ENCODE results near the gene ABLIM3. TPM values are rescaled to one million over a fixed set of nuclear protein-coding genes. Genes with fewer than 3 reads are reported as not detected.

The ABLIM3 gene
- total and polyA plus RNA-seq, 2 of the 13 experiments (the other 11 are each of a cell fraction or from before 2014, with no cell fraction given): 0.53 to 6.3 TPM

DNA sequence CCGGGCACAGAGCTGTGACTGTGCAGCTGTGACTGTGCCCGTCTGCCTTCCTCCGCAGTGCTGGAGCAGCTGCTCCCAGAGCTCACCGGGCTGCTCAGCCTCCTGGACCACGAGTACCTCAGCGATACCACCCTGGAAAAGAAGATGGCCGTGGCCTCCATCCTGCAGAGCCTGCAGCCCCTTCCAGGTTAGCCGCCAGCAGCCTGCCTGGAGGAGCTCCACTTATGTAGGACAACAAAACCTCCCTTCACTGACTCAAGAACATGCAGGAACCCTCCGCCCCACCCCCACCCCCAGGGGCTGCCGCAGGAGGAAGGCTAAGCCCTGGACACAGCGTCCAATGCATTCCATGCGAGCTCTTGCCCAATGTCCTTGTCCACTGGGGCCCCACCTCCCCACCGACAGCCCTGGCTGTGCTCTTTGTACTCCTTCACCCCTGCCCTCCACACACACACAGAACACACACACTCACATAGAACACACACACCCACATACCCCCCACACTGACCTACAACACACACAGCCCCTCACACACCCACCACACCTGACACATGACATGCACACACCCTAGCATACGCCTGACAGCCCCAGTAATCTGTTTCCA is 158.3 kb downstream of the ABLIM3 start (continued):
- TF ChIP-seq, protein P1, sequence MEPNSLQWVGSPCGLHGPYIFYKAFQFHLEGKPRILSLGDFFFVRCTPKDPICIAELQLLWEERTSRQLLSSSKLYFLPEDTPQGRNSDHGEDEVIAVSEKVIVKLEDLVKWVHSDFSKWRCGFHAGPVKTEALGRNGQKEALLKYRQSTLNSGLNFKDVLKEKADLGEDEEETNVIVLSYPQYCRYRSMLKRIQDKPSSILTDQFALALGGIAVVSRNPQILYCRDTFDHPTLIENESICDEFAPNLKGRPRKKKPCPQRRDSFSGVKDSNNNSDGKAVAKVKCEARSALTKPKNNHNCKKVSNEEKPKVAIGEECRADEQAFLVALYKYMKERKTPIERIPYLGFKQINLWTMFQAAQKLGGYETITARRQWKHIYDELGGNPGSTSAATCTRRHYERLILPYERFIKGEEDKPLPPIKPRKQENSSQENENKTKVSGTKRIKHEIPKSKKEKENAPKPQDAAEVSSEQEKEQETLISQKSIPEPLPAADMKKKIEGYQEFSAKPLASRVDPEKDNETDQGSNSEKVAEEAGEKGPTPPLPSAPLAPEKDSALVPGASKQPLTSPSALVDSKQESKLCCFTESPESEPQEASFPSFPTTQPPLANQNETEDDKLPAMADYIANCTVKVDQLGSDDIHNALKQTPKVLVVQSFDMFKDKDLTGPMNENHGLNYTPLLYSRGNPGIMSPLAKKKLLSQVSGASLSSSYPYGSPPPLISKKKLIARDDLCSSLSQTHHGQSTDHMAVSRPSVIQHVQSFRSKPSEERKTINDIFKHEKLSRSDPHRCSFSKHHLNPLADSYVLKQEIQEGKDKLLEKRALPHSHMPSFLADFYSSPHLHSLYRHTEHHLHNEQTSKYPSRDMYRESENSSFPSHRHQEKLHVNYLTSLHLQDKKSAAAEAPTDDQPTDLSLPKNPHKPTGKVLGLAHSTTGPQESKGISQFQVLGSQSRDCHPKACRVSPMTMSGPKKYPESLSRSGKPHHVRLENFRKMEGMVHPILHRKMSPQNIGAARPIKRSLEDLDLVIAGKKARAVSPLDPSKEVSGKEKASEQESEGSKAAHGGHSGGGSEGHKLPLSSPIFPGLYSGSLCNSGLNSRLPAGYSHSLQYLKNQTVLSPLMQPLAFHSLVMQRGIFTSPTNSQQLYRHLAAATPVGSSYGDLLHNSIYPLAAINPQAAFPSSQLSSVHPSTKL (CRISPR knock-in tag; IDR thresholded peaks at IDR 0.05): peak; percentile 57
- no peak for TF ChIP-seq STAT5B (CRISPR knock-in tag; IDR thresholded peaks at IDR 0.05)
- TF ChIP-seq, protein P2, sequence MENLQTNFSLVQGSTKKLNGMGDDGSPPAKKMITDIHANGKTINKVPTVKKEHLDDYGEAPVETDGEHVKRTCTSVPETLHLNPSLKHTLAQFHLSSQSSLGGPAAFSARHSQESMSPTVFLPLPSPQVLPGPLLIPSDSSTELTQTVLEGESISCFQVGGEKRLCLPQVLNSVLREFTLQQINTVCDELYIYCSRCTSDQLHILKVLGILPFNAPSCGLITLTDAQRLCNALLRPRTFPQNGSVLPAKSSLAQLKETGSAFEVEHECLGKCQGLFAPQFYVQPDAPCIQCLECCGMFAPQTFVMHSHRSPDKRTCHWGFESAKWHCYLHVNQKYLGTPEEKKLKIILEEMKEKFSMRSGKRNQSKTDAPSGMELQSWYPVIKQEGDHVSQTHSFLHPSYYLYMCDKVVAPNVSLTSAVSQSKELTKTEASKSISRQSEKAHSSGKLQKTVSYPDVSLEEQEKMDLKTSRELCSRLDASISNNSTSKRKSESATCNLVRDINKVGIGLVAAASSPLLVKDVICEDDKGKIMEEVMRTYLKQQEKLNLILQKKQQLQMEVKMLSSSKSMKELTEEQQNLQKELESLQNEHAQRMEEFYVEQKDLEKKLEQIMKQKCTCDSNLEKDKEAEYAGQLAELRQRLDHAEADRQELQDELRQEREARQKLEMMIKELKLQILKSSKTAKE (CRISPR knock-in tag; IDR thresholded peaks at IDR 0.05; ENCODE audit: borderline replicate concordance): no peak
- TF ChIP-seq ASH2L (IDR thresholded peaks at IDR 0.05; ENCODE audit: insufficient read length, low read depth, low read length): peak; percentile 33
- TF ChIP-seq ZZZ3 (CRISPR knock-in tag; IDR thresholded peaks at IDR 0.05; ENCODE audit: borderline replicate concordance): 0 out of 2 replicates have a peak, but pooled peaks have one; percentile 17
- TF ChIP-seq NR2F1 (CRISPR knock-in tag; IDR thresholded peaks at IDR 0.05): peak; percentile 62 to 64
- no peak for TF ChIP-seq NONO (IDR thresholded peaks at IDR 0.05)
- peak; percentile 66; the same call in 1 of the 2 replicates for TF ChIP-seq NONO (CRISPR knock-in tag; conservative IDR thresholded peaks at IDR 0.05)
- no peak for TF ChIP-seq ZNF572 (CRISPR knock-in tag; IDR thresholded peaks at IDR 0.05)
- TF ChIP-seq TOE1 (CRISPR knock-in tag; IDR thresholded peaks at IDR 0.05): no peak
- no peak for TF ChIP-seq ZNF441 (CRISPR knock-in tag; IDR thresholded peaks at IDR 0.05; ENCODE audit: borderline replicate concordance)
- TF ChIP-seq MYNN (CRISPR knock-in tag; IDR thresholded peaks at IDR 0.05; ENCODE audit: low read depth): no peak
- no peak for TF ChIP-seq MTF2 (CRISPR knock-in tag; IDR thresholded peaks at IDR 0.05; ENCODE audit: borderline replicate concordance)
- peak; percentile 72; the same call in 1 of the 2 replicates for TF ChIP-seq ZNF746 (CRISPR knock-in tag; IDR thresholded peaks at IDR 0.05)
- TF ChIP-seq ZNF484 (CRISPR knock-in tag; IDR thresholded peaks at IDR 0.05; ENCODE audit: borderline replicate concordance, low read depth): no peak
- TF ChIP-seq, protein P3, sequence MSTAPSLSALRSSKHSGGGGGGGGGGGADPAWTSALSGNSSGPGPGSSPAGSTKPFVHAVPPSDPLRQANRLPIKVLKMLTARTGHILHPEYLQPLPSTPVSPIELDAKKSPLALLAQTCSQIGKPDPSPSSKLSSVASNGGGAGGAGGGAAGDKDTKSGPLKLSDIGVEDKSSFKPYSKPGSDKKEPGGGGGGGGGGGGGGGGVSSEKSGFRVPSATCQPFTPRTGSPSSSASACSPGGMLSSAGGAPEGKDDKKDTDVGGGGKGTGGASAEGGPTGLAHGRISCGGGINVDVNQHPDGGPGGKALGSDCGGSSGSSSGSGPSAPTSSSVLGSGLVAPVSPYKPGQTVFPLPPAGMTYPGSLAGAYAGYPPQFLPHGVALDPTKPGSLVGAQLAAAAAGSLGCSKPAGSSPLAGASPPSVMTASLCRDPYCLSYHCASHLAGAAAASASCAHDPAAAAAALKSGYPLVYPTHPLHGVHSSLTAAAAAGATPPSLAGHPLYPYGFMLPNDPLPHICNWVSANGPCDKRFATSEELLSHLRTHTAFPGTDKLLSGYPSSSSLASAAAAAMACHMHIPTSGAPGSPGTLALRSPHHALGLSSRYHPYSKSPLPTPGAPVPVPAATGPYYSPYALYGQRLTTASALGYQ (CRISPR knock-in tag; IDR thresholded peaks at IDR 0.05): no peak
- no peak for TF ChIP-seq JUND (CRISPR knock-in tag; IDR thresholded peaks at IDR 0.05)
- TF ChIP-seq HDAC6 (IDR thresholded peaks at IDR 0.05; ENCODE audit: low read depth, low read length): no peak
- 0 out of 2 replicates have a peak, but pooled peaks have one; percentile 44 for TF ChIP-seq ZNF839 (CRISPR knock-in tag; IDR thresholded peaks at IDR 0.05; ENCODE audit: borderline replicate concordance)
- TF ChIP-seq ZBTB7A (CRISPR knock-in tag; IDR thresholded peaks at IDR 0.05): no peak
- peak; percentile 61; the same call in 1 of the 2 replicates for TF ChIP-seq DPF2 (CRISPR knock-in tag; IDR thresholded peaks at IDR 0.05; ENCODE audit: borderline replicate concordance, low read depth)
